ENCODE data around the gene CD2BP2.

The CD2BP2 gene

DNA sequence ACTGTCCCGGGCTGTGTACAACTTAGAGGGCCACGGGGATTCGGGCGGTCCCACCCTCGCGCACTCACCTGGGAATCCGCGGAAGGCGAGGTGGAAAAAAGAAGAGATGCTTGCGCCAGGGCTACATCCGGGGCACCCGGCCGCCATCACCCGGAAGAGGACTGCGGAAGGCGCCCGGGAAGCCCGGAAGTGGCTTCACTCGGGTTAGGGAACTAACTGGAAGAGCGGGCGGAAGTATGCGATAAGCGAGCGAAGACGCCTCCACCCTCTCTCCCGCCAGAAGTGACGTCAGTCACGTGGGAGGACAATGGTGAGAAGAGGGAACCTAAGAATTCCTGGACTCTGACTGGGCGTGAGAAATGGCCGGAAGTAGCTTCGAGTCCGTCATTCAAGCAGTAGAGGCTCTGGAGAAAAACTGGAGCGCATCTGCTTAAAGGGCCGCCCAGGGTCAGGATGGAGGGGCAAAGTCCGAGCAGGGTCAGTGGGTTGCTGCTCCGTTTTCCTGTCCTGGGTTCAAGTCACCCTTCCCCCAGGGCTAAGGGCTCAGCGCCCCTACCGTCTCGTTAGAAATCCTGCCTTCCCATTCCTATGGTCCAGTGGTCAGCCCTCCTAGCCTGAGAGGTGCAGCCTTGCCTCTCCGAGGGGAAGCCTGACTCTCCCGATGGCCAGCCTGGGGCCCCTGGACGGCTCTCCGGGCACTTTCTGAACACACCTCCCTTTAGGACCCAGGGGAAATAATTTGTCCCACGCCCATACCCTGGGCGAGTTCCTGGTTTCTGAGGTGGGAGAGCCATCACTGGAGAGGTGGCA, at the start of gene CD2BP2:
CD2BP2 (minus strand) TSS at position 165 of the 810 bp plus-strand sequence. CDS start 627 bp downstream, outside the sequence.
- Mint-ChIP-seq H3K4me3 (peak within 1 kb of the TSS; percentile 91 to 96 (median 94)), H3K36me3 (ENCODE audit: low read depth) (peaks cover 42% of the 10 kb centered on the region), H3K27me3 (ENCODE audit: low read depth) (no peaks in the 10 kb centered on the region), H3K9me3 (no peaks in the 10 kb centered on the region), H3K27ac (peak within 1 kb of the TSS; percentile 97 to 100 (median 99)), H3K4me1 (peaks cover 25% of the 10 kb centered on the region)
- no peak for TF ChIP-seq CTCF (IDR thresholded peaks at IDR 0.05; ENCODE audit: unreplicated experiment in 3 of 3)

DNA sequence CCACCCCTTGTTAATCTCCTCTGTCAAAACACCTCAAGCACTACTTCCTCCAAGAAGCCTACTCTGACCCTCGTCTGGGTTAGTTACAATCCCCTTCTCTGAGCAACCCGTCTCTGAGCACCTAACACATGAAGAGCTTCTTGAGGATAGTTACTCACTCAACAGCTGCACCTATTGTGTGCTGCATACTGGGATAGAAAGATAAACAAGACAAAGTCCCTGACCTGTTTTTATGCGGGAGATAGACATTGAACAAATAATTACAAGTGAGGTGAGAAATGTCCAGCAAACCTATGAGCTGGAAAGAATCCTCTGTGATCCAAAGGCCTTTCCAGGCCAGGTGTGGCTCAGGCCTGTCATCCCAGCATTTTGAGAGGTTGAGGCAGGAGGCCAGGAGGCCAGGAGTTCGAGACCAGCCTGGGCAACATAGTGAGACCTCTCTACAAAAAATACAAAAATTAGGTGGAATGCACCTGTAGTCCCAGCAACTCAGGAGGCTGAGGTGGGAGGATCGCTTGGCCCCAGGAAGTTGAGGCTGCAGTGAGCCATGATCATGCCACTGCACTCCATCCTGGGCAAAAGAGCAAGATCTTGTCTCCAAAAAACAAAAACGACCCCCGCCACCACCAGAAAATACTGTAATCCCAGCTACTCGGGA, 46.8 kb upstream of the CD2BP2 start:
- Mint-ChIP-seq H3K27ac (peak overlapping the region; percentile 96 to 99 (median 97)), H3K4me1 (peaks cover 22% of the 10 kb centered on the region), H3K9me3 (no peaks in the 10 kb centered on the region), H3K4me3 (peak overlapping the region; percentile 87 to 89 (median 89)), H3K27me3 (ENCODE audit: low read depth) (no peaks in the 10 kb centered on the region), H3K36me3 (ENCODE audit: low read depth) (peaks cover 14% of the 10 kb centered on the region)
- no peak for TF ChIP-seq CTCF (IDR thresholded peaks at IDR 0.05; ENCODE audit: unreplicated experiment in 3 of 3)

DNA sequence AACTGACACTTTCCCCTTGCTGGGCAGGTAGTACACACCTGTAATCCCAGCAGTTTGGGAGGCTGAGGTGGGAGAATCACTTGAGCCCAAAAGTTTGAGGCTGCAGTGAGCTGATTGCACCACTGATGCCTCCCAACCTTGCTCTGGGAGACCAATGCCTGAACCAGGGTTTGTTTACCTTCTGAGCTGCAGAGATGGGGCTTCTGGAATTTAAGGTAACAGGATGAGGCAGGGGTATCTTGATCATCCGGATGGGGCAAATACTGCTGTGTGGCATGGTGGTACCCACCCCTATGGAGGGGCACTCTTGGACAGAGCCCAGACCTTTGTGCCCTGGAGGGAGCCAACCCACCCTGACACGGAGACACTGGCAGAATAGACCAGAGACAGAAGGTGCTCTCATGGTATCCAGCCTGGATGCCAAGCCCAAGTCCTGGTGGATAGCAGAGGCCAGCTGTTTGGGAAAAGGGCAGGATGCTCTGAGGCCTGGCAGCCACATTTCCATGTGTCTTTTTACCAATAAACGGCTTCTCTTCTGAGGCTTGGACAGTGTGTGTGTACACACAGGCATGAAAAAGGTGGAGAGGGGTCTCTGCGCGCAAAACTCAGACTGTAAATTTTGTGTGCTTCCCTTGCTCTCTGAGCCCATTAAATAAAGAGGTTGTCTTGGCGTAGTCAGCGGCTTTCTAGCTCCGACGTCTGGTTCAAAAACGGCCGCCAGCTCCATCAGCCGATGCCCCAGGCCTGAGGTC, 44.5 kb upstream of the CD2BP2 start:
- no peaks in the 10 kb centered on the region for H3K27me3 Mint-ChIP-seq (ENCODE audit: low read depth)
- TF ChIP-seq CTCF (IDR thresholded peaks at IDR 0.05; ENCODE audit: unreplicated experiment in 3 of 3): no peak
- no peaks in the 10 kb centered on the region for H3K9me3 Mint-ChIP-seq
- peak overlapping the region; percentile 96 to 99 (median 97) for H3K27ac Mint-ChIP-seq
- peak overlapping the region; percentile 87 to 89 (median 89) for H3K4me3 Mint-ChIP-seq
- H3K4me1 Mint-ChIP-seq: peaks cover 32% of the 10 kb centered on the region
- peaks cover 16% of the 10 kb centered on the region for H3K36me3 Mint-ChIP-seq (ENCODE audit: low read depth)

DNA sequence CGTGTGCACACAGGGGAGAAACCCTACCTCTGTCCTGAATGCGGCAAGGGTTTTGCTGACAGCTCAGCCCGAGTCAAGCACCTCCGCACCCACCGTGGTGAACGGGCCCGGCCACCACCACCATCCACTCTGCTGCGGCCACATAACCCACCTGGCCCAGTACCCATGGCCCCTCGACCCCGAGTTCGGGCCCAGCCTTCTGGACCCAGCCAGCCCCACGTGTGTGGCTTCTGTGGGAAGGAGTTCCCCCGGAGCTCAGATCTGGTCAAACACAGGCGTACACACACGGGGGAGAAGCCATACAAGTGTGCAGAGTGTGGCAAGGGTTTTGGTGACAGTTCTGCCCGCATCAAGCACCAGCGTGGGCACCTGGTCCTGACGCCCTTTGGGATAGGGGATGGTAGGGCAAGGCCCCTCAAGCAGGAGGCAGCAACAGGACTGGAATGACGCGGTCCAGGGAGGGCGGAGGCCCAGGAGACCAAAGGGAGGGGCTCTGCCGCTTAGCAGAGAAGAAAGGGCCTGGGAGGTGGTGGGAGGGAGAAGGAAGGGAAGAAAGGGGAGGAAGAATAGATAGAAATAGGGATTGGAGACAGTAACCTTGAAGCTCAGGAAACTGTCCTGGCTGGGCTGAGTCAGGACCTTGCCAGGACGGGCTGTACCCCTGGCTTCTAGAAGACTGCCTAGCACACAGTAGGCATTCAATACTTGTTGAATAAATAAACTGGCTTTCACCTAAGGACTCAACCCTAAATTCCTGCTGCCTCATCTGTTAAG, 43.7 kb upstream of the CD2BP2 start:
- no peaks in the 10 kb centered on the region for H3K9me3 Mint-ChIP-seq
- peaks cover 38% of the 10 kb centered on the region for H3K4me1 Mint-ChIP-seq
- no peaks in the 10 kb centered on the region for H3K27me3 Mint-ChIP-seq (ENCODE audit: low read depth)

More for the DNA sequence above, 43.7 kb upstream of the CD2BP2 start:
- TF ChIP-seq CTCF (IDR thresholded peaks at IDR 0.05; ENCODE audit: unreplicated experiment in 3 of 3): no peak
- peaks cover 16% of the 10 kb centered on the region for H3K36me3 Mint-ChIP-seq (ENCODE audit: low read depth)
- H3K27ac Mint-ChIP-seq: peak overlapping the region; percentile 96 to 99 (median 97)
- H3K4me3 Mint-ChIP-seq: peak overlapping the region; percentile 87 to 89 (median 89)

Measured in nephron (organoid).